IPS DF 6.9 (cell line): Measurements from ENCODE around the gene ZNF469.

ENCODE experiments used
- DNase-seq: peaks from one replicate; pipeline ENCODE4 v3.0.0-alpha.2; 2013; ENCODE audit warnings: low read depth, low spot score
- H3K27ac ChIP-seq: one replicate; pipeline ENCODE4 v1.5.1; 2013; ENCODE audit warnings: low read length, control low read depth
- H3K27me3 ChIP-seq: 2 replicates; pipeline ENCODE4 v1.6.1; 2013; ENCODE audit warnings: mild to moderate bottlenecking, low read length; ENCODE audit not compliant: control insufficient read depth, insufficient read depth
- H3K36me3 ChIP-seq: 2 replicates; pipeline ENCODE4 v1.6.1; 2013; ENCODE audit warnings: low read length; ENCODE audit not compliant: control insufficient read depth, insufficient read depth
- H3K4me1 ChIP-seq: 2 replicates; pipeline ENCODE4 v1.6.1; 2013; ENCODE audit warnings: low read length; ENCODE audit not compliant: control insufficient read depth, insufficient read depth
- H3K4me3 ChIP-seq: 2 replicates; pipeline ENCODE4 v1.5.1; 2013; ENCODE audit warnings: mild to moderate bottlenecking, low read length
- H3K9me3 ChIP-seq: 2 replicates; pipeline ENCODE4 v1.6.1; 2013; ENCODE audit warnings: low read length, inconsistent platforms; ENCODE audit not compliant: control insufficient read depth, insufficient read depth
- WGBS: extraction: QIAGEN DNeasy Blood & Tissue Kit; methylation state at CpG from one replicate; pipeline ENCODE4 v1.1.7; 2013; ENCODE audit warnings: mixed read lengths, missing lambda C conversion rate; ENCODE audit not compliant: insufficient read length, insufficient coverage; 5-methylcytosine and 5-hydroxymethylcytosine counted together

Gene ZNF469

DNA sequence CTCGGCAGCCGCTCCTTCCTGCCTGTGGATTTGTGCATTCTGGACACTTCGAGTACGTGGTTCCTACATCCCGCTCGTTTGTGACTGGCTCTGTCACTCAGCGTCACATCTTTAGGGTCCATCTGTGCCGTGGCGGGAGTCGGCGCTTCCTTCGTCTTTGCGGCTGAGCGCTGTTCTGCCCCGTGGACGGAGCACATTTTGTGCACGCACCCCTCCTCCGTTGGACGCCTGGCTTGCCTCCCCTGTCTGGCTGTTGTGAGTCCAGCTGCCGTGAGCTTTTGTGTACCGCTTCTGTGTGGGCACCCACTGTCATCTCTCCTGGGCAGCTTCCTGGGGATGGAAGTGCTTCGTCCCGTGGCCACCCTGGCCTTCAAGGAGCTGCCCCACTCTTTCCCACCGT lies 6.4 kb downstream of the ZNF469 start:
- no CpG with 5 or more reads among the region's 24 CpGs for WGBS
- no peaks in the 10 kb centered on the region; the same call in 1 of the 2 replicates for H3K4me1 ChIP-seq
- H3K4me3 ChIP-seq, result no peak overlapping the region
- H3K36me3 ChIP-seq, result no peaks in the 10 kb centered on the region
- peaks cover 10% of the 10 kb centered on the region for H3K27me3 ChIP-seq
- no peak for DNase-seq
- no peak overlapping the region for H3K27ac ChIP-seq
- H3K9me3 ChIP-seq, result no peaks in the 10 kb centered on the region

GRCh38 chr16:88389621-88390160 lies 6.9 kb downstream of the ZNF469 start:
- peaks cover 5% of the 10 kb centered on the region for H3K27me3 ChIP-seq
- H3K4me3 ChIP-seq, result no peak overlapping the region
- H3K27ac ChIP-seq, result no peak overlapping the region
- no peak for DNase-seq
- no peaks in the 10 kb centered on the region; the same call in 1 of the 2 replicates for H3K4me1 ChIP-seq
- no peaks in the 10 kb centered on the region for H3K9me3 ChIP-seq
- no CpG with 5 or more reads among the region's 20 CpGs for WGBS
- H3K36me3 ChIP-seq, result no peaks in the 10 kb centered on the region

GRCh38 chr16:88390265-88390664 lies 7.5 kb downstream of the ZNF469 start:
- H3K27ac ChIP-seq, result no peak overlapping the region
- H3K27me3 ChIP-seq, result no peaks in the 10 kb centered on the region; the same call in 1 of the 2 replicates
- WGBS, result no CpG with 5 or more reads among the region's 9 CpGs
- no peaks in the 10 kb centered on the region for H3K36me3 ChIP-seq
- no peaks in the 10 kb centered on the region for H3K9me3 ChIP-seq
- H3K4me1 ChIP-seq, result no peaks in the 10 kb centered on the region; the same call in 1 of the 2 replicates
- no peak overlapping the region for H3K4me3 ChIP-seq
- DNase-seq, result no peak

- WGBS, result no CpG with 5 or more reads among the region's 13 CpGs
- no peak for DNase-seq
- H3K4me3 ChIP-seq, result no peak overlapping the region
- no peaks in the 10 kb centered on the region for H3K27me3 ChIP-seq
- H3K4me1 ChIP-seq, result no peaks in the 10 kb centered on the region; the same call in 1 of the 2 replicates
- no peaks in the 10 kb centered on the region for H3K36me3 ChIP-seq
- H3K27ac ChIP-seq, result no peak overlapping the region
- H3K9me3 ChIP-seq, result no peaks in the 10 kb centered on the region
Measured at GRCh38 chr16:88390735-88391134, 8.0 kb downstream of the ZNF469 start.

GRCh38 chr16:88391144-88391850 lies 8.5 kb downstream of the ZNF469 start:
- Histone ChIP-seq H3K9me3 (no peaks in the 10 kb centered on the region), H3K27me3 (no peaks in the 10 kb centered on the region), H3K4me1 (no peaks in the 10 kb centered on the region; the same call in 1 of the 2 replicates), H3K27ac (no peak overlapping the region), H3K36me3 (no peaks in the 10 kb centered on the region), H3K4me3 (no peak overlapping the region)
- WGBS, result no CpG with 5 or more reads among the region's 17 CpGs
- no peak for DNase-seq

- WGBS, result no CpG with 5 or more reads among the region's 22 CpGs
- no peak for DNase-seq
- Histone ChIP-seq H3K27me3 (no peaks in the 10 kb centered on the region), H3K4me3 (no peak overlapping the region), H3K36me3 (no peaks in the 10 kb centered on the region), H3K27ac (no peak overlapping the region), H3K4me1 (no peaks in the 10 kb centered on the region; the same call in 1 of the 2 replicates), H3K9me3 (no peaks in the 10 kb centered on the region; the same call in 1 of the 2 replicates)
Measured at GRCh38 chr16:88392111-88392510, 9.4 kb downstream of the ZNF469 start.

- no peaks in the 10 kb centered on the region; the same call in 1 of the 2 replicates for H3K9me3 ChIP-seq
- no peak overlapping the region for H3K4me3 ChIP-seq
- no peaks in the 10 kb centered on the region for H3K36me3 ChIP-seq
- no CpG with 5 or more reads among the region's 6 CpGs for WGBS
- H3K27ac ChIP-seq, result no peak overlapping the region
- no peak for DNase-seq
- H3K4me1 ChIP-seq, result no peaks in the 10 kb centered on the region; the same call in 1 of the 2 replicates
- no peaks in the 10 kb centered on the region for H3K27me3 ChIP-seq
Measured at GRCh38 chr16:88392616-88393015, 9.9 kb downstream of the ZNF469 start.

DNA sequence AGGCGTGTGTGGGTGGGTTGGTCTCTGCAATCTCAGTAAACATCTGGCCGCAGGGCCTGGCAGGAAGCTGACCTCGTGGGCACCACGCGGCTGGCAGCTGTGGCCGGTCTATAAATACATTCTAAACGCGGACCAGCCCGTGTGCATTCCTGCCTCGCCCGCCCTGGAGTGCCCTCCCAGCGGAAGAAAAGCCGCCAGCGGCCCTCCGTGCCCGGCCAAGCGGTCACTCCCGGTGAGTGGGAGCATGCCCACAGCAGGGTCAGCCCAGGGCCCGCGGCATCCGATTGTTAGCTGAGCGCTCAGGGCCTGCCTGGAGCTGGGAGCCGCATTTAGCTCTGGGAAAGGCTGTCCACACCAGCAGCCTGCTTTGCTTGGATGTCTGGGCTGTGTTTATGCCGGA lies 10.3 kb downstream of the ZNF469 start:
- Histone ChIP-seq H3K4me3 (no peak overlapping the region), H3K27ac (no peak overlapping the region), H3K27me3 (no peaks in the 10 kb centered on the region), H3K4me1 (no peaks in the 10 kb centered on the region; the same call in 1 of the 2 replicates), H3K9me3 (no peaks in the 10 kb centered on the region; the same call in 1 of the 2 replicates), H3K36me3 (no peaks in the 10 kb centered on the region)
- no CpG with 5 or more reads among the region's 24 CpGs for WGBS
- no peak for DNase-seq

GRCh38 chr16:88393571-88393970 lies 10.8 kb downstream of the ZNF469 start:
- no peak for DNase-seq
- no peaks in the 10 kb centered on the region; the same call in 1 of the 2 replicates for H3K9me3 ChIP-seq
- no peaks in the 10 kb centered on the region for H3K36me3 ChIP-seq
- no peaks in the 10 kb centered on the region for H3K27me3 ChIP-seq
- no CpG with 5 or more reads among the region's 16 CpGs for WGBS
- H3K27ac ChIP-seq, result no peak overlapping the region
- no peaks in the 10 kb centered on the region; the same call in 1 of the 2 replicates for H3K4me1 ChIP-seq
- H3K4me3 ChIP-seq, result no peak overlapping the region

DNA sequence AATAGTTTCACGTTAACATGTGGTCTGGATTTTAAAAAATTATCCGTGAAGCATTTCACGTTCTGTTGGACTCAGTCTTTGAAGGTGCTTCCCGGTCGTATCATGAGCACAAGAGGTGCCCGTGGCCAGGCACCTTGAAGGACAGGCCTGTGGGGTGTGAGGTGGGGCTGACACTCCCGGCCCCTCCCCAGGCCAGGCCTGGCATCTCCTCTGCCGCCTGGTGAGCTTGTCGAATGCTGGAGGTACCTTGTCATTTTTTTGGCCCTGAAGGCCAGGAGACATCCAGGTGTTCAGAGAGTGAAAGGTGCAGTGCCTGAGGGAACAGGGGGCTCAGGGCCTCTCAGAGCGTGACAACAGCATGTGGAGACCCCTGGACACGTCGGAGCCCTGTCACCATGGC lies 11.7 kb downstream of the ZNF469 start:
- no peak for DNase-seq
- Histone ChIP-seq H3K4me3 (no peak overlapping the region), H3K36me3 (no peaks in the 10 kb centered on the region), H3K27ac (no peak overlapping the region), H3K4me1 (no peaks in the 10 kb centered on the region; the same call in 1 of the 2 replicates), H3K9me3 (no peaks in the 10 kb centered on the region; the same call in 1 of the 2 replicates), H3K27me3 (no peaks in the 10 kb centered on the region)
- whole genome bisulfite sequencing, result no CpG with 5 or more reads among the region's 12 CpGs
